BJ (cell line): ENCODE data around the gene ADD1. TPM values are rescaled to one million over a fixed set of nuclear protein-coding genes. Genes with fewer than 3 reads are reported as not detected.

Experiments used
- CTCF ChIA-PET: fragments of 350-600 bp; formaldehyde crosslinking; extraction: SDS; loops from one replicate; lab custom pipeline; 2021; ENCODE audit warnings: antibody characterized with exemption, inconsistent platforms; lab: Yijun Ruan, JAX
- POLR2A ChIA-PET: fragments of 300-600 bp; sonication (Branson Sonifier 250); formaldehyde crosslinking; extraction: SDS; loops from one replicate; lab custom pipeline; 2021; ENCODE audit warnings: antibody characterized with exemption; lab: Charles Lee
- DNase-seq: peaks from one replicate; pipeline ENCODE4 v3.0.0-alpha.2; 2011; ENCODE audit warnings: low read depth
- H3K27me3 ChIP-seq: 2 replicates; pipeline ENCODE4 v1.6.0; 2011; ENCODE audit warnings: low read length; ENCODE audit not compliant: control insufficient read depth, insufficient read depth
- H3K36me3 ChIP-seq: 2 replicates; pipeline ENCODE4 v1.5.1; 2011; ENCODE audit warnings: low read length; ENCODE audit not compliant: control insufficient read depth, insufficient read depth
- H3K4me3 ChIP-seq: 2 replicates; pipeline ENCODE4 v1.5.1; 2011; ENCODE audit warnings: low read depth, mild to moderate bottlenecking, control low read depth, low read length
- polyA plus RNA-seq: library from polyadenylated mRNA; depleted of rRNA; stranded (reverse); fragments of >200 nt; gene quantifications from 2 replicates; pipeline ENCODE4 v1.2.3, GENCODE V29; 2011
- TF ChIP-seq, protein P1 (sequence below): IDR thresholded peaks from 2 replicates; pipeline ENCODE4 v1.5.1; 2011; ENCODE audit warnings: low read depth, mild to moderate bottlenecking, control low read depth, inconsistent platforms, low read length, moderate library complexity; ENCODE audit not compliant: insufficient read depth

The ADD1 gene
- polyA plus RNA-seq, 1 experiment: 140 TPM

DNA sequence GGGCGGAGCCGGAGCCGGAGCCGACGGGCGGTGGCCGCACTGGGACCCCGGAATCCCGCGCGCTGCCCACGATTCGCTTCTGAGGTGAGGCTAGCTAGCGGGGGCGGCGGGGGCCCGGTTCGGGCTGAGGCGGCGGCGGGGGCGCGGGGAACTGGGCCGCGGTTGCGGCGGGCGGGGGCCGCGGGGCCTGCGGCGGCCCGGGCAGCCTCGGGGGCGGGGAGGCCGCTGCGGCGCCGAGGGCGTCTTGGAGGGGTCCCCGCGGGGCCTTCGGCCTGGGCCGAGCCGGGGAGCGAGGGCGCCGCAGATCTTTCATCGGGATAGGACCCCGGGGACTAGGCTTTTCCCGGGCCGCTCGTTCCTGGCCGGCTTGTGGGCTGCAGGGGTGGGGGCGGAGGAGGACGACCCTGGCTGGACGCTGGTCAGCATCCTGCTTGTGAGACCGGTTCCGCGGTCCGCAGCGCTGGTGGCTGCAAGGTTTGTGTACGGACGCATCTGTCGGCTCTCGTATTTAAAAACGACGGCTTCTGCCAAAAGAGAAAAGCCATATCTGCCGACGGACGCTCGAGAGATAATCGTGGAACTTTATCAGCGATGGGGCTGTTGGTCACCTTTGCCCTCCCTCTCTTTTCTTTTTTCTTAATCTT is 419 bp downstream of the ADD1 start:
- Histone ChIP-seq H3K27me3 (no peaks in the 10 kb centered on the region), H3K4me3 (peak overlapping the region; percentile 89), H3K36me3 (no peaks in the 10 kb centered on the region)
- CTCF ChIA-PET: interaction anchor here (0.6 kb wide), 1 partner anchor 91 kb away, joined by 4 read pairs; no protein-coding TSS in a partner anchor
- TF ChIP-seq, protein P1, sequence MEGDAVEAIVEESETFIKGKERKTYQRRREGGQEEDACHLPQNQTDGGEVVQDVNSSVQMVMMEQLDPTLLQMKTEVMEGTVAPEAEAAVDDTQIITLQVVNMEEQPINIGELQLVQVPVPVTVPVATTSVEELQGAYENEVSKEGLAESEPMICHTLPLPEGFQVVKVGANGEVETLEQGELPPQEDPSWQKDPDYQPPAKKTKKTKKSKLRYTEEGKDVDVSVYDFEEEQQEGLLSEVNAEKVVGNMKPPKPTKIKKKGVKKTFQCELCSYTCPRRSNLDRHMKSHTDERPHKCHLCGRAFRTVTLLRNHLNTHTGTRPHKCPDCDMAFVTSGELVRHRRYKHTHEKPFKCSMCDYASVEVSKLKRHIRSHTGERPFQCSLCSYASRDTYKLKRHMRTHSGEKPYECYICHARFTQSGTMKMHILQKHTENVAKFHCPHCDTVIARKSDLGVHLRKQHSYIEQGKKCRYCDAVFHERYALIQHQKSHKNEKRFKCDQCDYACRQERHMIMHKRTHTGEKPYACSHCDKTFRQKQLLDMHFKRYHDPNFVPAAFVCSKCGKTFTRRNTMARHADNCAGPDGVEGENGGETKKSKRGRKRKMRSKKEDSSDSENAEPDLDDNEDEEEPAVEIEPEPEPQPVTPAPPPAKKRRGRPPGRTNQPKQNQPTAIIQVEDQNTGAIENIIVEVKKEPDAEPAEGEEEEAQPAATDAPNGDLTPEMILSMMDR: no peak
- POLR2A ChIA-PET: no interaction called here
- DNase-seq: no peak

DNA sequence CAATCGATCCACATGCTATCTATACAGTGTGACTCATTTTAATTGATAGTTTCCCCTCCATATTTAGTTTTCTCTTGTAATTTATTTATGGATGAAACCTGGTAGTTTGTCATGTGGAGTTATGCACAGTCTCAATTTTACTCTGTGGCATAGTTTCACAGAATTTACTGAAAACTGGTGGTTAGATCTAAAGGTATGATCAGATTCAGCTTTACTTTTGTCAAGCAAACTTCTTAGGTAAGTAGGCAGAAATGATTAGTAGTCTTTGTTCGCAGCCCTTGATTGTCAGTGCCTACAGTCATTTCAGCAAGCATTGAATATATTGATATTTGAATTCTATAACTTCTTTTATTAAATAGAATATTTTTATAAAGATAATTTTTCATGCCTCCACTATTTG is 2.5 kb downstream of the ADD1 start:
- Histone ChIP-seq H3K27me3 (no peaks in the 10 kb centered on the region), H3K36me3 (no peaks in the 10 kb centered on the region), H3K4me3 (no peak overlapping the region)
- POLR2A ChIA-PET: no interaction called here
- CTCF ChIA-PET: no interaction called here
- no peak for DNase-seq
- TF ChIP-seq, protein P1: no peak

DNA sequence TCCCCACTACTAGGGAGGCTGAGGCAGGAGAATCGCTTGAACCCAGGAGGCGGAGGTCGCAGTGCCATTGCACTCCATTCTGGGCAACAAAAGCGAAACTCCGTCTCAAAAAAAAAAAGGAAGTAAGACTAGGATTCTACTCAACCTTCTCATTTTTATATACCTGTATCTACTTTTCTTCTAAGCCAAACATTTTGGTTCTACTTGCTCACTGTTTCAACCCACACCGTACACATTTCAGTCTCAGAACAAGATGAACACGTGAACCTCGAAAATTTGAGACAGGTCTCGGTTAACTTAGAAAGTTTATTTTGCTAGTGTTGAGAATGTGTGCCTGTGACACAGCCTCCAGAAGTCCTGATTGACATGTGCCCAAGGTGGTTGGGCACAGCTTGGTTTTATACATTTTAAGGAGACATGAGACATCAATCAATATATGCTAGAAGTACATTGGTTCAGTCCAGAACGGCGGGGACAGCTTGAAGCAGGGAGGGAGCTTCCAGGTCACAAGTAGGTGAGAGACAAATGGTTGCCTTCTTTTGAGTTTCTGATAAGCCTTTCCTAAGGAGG is 3.7 kb downstream of the ADD1 start:
- DNase-seq: no peak
- TF ChIP-seq, protein P1: no peak
- CTCF ChIA-PET: no interaction called here
- H3K27me3 ChIP-seq: no peaks in the 10 kb centered on the region
- H3K36me3 ChIP-seq: no peaks in the 10 kb centered on the region
- POLR2A ChIA-PET: no interaction called here
- H3K4me3 ChIP-seq: no peak overlapping the region

DNA sequence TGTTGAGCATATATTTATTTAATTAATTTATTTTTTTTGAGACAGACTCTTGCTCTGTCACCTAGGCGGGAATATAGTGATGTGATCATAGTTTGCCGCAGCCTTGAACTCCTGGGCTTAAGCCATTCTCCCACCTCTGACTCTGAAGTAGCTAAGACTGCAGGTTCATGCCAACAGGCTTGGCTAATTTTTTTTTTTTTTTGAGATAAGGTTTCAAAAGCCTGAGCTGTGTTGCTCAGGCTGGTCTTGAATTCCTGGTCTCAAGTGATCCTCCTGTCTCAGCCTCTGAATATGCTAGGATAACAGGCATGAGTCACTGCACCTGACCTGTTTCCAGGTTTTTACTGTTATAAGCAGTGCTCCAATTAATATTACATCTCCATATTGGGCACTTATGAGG is 4.8 kb downstream of the ADD1 start:
- Histone ChIP-seq H3K36me3 (no peaks in the 10 kb centered on the region), H3K4me3 (no peak overlapping the region), H3K27me3 (no peaks in the 10 kb centered on the region)
- ChIA-PET POLR2A (no interaction called here), CTCF (interaction anchor here (1.9 kb wide), 1 partner anchor 10 kb away, joined by 5 read pairs; no protein-coding TSS in a partner anchor)
- no peak for DNase-seq
- TF ChIP-seq, protein P1: no peak

DNA sequence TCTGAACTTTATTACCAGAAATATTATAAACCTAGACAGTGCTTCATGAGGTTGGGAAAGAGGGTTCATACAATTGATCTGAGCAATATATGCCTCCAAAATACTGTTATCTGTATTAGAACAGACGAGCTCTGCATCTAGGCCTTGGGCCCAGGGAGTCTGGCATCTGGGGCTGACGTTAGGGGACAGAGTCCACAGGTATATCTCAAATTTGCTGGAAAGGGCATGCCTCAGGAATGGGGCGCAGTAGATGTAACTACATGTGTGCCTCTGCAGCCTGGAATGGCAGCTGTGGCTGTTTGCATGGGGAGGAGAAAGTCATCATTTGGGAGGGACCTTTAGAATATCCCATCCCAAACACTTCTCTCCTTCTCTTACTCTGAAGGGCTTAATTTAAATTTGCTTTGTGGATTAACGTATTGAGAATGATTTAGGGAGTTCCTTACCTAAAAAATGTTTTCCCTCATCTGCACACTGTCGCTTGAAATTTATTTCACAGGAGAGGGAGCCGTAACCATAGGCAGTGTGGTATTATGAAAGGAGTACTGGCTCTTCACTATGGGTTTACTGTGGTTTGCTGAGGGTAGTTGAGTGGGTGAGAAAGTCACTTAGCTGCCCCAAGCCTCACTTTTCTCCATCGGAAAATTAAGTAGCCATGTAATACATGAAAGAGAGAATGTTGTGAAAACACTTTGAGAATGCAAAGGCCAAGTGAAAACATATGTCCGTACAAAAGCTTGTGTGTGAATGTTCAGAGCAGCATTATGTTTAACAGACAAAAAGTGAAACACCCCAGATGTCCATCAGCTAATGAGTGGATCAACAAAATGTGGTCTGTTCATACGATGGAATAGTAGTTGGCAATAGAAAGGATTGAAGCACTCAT is 5.9 kb downstream of the ADD1 start:
- DNase-seq: no peak
- ChIA-PET POLR2A (no interaction called here), CTCF (interaction anchor here (0.8 to 1.9 kb wide), 2 partner anchors 9 to 18 kb away, joined by 3 to 5 read pairs; no protein-coding TSS in a partner anchor)
- H3K36me3 ChIP-seq: no peaks in the 10 kb centered on the region
- TF ChIP-seq, protein P1: no peak
- no peaks in the 10 kb centered on the region for H3K27me3 ChIP-seq
- no peak overlapping the region for H3K4me3 ChIP-seq
